OCI-LY3 (cell line): Measurements from ENCODE around the gene AKNA.

Source experiments
- EZH2phosphoT487 ChIP-seq: fragments of 200-600 bp; shearing (Covaris generic); IDR thresholded peaks from 2 replicates; pipeline ENCODE4 v1.6.1; 2018; ENCODE audit warnings: antibody characterized with exemption, mixed run types, low read depth
- TF ChIP-seq, protein P1 (sequence below): fragments of 200-600, 300-600 bp; sonication (generic); IDR thresholded peaks from 2 replicates; pipeline ENCODE4 v1.5.1; 2014; ENCODE audit warnings: antibody characterized with exemption, low read length, low read depth

DNA sequence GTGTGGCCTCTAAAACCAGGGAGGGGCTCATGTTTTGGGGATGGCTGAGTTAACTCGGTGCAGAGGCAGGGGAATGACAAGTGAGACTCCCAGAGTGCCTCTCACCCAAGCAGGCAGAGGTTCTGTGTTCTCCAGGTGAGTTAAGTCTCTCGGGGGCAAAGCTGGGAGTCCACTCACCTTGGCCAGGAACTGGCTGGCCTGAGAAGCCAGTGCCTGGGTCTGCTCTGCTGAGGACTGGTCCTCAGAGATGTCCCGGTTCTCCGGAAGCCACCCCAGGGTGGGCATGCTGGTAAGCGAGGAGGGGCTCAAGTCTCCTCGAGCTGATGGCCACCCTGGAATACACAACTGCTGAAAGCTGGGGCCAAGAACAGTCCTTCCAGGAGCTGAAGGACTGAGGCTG lies 20.4 kb downstream of the AKNA start:
- TF ChIP-seq, protein P1, sequence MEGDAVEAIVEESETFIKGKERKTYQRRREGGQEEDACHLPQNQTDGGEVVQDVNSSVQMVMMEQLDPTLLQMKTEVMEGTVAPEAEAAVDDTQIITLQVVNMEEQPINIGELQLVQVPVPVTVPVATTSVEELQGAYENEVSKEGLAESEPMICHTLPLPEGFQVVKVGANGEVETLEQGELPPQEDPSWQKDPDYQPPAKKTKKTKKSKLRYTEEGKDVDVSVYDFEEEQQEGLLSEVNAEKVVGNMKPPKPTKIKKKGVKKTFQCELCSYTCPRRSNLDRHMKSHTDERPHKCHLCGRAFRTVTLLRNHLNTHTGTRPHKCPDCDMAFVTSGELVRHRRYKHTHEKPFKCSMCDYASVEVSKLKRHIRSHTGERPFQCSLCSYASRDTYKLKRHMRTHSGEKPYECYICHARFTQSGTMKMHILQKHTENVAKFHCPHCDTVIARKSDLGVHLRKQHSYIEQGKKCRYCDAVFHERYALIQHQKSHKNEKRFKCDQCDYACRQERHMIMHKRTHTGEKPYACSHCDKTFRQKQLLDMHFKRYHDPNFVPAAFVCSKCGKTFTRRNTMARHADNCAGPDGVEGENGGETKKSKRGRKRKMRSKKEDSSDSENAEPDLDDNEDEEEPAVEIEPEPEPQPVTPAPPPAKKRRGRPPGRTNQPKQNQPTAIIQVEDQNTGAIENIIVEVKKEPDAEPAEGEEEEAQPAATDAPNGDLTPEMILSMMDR = no peak
- TF ChIP-seq EZH2phosphoT487 = no peak
